ENCODE measurements around the gene NSRP1.
A peak's percentile ranks its signal among the peaks of the same experiment; 100 is the strongest.
"Not testable (repeated sequence)": the region's sequence is repeated elsewhere in the genome, so short reads cannot be mapped to it uniquely, and the experiment has no call there.

NSRP1 gene

DNA sequence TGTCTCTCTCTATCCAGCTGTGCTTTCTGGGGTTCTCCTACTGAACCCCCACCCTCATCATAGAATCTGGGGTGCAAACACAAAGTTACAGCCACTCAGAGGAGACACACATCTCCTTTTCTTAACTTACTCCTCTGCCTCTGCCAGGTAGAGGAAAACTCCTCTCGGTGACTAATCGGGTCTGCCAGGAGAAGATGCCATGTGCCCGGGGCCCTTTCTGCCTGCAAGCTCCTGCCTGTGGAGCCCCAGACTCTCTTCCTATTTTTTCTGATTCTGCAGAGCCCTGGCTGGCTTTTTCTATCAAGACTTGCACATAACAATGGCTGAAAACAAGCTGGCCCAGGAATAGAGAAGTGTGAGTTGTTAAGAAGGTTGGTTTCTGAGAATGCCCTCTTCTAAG is 108.5 kb downstream of the NSRP1 start:
- no peak for DNase-seq

DNA sequence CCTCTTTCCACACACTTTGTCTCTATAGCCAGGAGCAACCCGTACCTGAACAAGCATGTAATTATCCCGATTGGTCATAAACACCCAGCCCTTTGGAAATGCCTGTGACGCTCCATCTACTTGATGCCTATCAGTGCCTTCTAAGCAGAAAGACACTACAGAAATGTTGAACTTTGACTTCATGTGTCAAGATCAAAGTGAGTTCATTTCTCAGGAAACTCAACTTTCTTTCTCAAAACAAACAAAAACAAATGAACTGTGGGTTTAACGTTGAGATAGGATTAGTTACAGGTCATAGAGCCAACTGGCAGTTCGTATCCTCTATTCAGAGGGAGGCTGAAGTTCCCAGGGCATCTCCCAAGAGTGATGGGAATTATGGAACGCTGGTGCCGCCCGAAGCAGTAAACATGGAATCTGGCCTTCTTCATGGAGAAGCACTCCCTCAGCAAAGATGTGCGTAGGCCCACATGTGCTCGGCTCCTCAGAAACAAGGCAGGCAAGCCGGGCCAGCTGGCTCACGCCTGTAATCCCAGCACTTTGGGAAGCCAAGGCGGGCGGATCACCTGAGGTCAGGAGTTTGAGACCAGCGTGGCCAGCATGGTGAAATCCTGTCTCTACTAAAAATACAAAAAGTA is 109.4 kb downstream of the NSRP1 start:
- DNase-seq: no peak

DNA sequence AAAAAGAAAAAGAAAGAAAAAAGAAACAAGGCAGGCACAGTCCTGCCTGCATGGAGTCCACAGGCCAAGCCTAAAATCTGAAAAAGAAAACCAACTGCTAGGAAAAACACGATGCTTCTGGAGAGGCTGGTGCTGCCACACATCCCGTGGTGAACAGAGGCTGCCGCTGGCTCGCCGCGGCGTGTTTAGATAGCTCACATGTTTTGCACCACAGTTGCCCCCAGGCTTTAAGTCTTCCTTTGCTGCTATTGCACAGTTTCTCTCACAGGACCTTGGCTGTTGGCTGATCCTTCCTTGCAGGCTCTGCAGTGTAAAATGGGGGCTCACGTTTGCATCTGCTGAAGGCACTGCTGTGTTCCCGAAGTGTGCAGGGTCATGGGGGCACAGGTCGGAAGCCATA is 110.3 kb downstream of the NSRP1 start:
- DNase-seq: no peak

DNA sequence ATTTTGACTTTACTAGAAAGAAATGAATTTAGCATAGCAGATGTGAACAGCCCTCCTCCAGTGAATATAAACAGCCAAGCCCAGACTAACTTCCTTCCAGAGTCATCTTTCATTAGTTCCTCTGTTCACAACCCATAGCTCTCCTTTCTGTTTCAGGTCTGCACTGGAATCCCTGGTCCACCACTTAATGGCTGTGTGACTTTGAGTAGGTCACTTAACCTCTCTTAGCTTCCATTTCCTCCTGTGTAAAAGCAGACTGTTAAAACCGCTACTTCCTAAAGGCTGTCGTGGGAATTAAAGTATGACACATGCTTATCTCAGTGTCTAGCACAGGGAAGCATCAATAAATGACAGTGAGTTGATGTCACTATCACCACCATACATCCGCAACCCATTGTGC is 111.4 kb downstream of the NSRP1 start:
- DNase-seq: no peak

DNA sequence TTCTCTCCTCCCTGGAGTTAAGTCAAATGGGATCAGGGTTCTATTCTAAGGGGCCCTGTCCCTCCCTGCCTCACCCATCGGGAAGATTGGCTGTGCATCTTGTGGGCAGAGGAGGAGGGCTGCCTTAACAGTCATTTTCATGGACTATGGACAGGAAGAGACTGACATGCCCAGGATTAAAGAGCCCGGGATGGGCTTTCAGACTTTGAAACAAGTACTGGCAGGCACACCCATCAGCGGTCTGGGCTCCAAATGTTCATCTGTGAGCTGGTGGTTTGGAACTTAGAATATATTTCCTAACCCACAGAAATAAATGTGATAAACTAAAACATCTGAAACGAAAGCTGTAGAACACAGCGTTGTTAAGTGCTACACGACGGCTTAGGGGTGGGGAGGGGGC is 112.4 kb downstream of the NSRP1 start:
- no peak for DNase-seq

DNA sequence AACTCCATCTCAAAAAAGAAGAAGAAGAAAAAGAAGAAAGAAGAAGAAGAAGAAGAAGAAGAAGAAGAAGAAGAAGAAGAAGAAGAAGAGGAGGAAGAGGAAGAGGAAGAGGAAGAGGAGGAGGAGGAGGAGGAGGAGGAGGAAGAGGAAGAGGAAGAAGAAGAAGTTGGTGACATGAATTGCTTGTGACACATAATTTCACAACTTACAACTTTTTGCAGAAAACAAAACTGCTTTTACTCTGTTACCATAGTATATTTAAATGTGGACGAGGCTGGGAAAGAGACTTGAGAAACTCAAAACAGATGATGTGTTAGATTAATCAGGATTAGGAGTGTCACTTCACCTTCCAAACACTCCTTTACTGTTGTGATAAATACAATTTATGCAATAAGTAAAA is 113.4 kb downstream of the NSRP1 start:
- not testable (repeated sequence) for DNase-seq

DNA sequence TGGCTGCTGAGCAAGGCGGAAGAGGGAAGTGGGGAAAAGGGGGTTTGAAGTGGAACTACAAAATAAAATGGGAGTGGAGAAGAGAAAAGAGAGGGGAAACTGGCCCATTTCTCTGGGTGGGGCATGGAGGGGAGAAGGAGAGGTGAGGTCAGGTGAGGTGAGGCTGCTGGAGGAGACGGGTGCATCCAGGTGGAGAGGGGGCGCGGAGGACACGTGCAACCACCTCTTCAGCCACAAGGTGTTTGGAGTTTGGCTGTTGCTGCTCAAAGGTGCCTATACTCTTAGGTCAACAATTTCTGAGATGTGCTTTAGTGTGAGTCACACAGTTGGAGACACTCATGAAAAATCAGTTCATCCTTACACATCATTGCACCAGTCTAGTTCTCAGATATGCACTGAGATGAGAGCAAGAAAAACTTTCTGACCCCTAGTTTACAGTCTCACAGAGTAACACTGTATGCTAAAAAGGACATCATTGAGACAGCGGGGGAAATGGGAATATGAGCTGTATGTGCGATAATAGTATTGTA is 114.0 kb downstream of the NSRP1 start:
- DNase-seq: no peak

DNA sequence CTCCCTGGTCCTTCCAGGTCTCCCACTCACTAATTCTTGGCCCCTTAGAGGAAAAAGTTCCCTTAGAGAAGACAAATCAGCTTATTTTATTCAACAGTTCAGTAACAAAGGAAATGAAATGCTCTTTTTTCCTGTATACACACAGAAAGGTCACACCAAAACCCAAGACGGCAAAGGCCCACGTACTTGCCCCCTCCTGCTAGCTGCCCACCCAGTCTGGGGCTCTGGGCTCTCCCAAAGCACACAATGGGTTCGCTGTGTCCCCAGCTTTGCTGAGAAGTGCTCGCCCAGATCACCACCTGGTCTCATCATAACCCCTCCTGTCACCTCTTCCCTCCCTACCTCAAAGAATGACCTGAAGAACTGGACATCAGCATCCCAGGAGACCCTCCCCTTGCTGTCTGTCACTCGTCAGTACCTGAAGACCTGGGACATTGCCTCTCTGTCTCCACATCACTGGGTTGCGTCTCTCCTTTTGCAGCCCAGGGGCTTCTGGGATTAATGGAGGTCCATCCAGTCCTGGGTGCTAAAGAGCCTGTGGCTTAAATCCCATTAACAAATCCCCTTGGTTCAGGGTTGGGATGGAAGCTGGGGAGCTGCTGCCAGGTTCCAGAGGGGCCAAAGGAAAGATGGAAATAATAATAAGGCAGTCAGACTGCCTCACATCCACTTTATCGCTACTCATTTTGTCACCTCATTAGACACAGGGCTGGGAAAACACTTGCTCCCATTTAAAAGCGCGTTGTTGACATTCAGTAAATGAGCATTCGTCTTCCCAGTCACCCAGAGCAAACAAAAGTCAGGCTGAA is 115.6 kb downstream of the NSRP1 start:
- no peak for DNase-seq

DNA sequence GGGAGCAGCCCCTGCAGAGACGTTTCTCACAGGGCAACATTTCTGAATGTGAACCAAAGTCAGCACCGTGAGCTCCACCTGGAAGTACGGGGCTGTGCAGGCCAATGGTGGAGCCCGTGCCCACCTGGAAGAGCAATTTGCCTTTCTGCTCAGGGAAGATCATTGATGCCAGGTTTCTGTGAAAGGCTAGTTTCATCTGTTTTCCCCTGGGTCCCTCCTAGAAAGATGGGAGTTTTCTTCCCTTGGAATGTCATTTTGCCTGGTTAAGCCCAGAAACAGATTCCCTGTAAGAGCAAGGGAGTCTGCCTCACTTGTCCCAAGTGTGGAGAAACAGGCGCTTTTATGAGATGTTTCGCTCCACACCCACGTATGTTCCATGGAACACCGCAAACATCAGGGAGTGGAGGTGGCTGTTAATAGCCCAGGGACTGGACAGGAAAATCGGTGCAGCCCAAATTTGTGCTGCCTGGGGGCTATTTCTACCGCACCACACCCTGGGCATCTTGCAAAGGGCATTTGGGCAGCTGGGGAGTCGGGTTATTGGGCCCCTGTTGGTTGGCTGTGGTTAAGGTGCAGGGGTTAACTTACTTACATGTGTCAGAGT is 116.3 kb downstream of the NSRP1 start:
- no peak for DNase-seq

DNA sequence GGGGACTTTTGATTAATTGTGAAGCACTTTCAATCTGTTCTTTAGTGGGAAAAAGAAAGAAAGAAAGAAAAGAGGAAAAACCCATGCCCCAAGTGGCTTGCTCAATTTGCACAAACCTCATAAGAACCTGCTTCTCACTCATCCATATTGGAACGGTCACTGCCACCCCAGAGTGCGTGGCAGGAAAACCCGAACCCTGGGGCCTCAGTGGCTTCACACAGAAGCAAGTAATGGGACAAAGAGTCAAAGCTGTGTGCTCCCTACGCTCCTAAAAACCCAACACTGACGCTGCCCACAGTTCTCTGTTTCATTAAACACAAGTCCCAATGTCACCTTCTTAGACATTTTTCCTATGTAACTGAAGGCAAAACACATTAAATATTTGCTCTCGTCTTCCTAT is 117.7 kb downstream of the NSRP1 start:
- no peak for DNase-seq

DNA sequence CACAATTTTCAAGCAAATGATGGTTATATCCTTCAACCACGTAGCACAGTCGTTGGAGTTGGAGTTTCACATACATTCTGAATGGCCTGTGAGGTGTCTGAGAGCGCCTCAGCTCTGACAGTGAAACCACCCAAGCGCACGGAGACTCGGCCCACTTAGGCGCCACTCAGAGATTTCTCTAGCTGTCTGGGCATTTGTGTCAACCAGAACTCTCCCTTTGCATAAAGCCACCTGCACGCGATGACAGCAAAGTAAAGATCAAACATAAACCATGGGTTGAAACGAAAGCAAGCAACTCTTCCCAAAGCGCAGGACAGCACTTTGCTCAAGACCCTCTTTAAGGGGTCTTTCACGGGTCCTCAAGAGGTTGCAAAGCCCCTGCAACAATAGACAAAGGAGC is 118.3 kb downstream of the NSRP1 start:
- DNase-seq: peak; percentile 23

DNA sequence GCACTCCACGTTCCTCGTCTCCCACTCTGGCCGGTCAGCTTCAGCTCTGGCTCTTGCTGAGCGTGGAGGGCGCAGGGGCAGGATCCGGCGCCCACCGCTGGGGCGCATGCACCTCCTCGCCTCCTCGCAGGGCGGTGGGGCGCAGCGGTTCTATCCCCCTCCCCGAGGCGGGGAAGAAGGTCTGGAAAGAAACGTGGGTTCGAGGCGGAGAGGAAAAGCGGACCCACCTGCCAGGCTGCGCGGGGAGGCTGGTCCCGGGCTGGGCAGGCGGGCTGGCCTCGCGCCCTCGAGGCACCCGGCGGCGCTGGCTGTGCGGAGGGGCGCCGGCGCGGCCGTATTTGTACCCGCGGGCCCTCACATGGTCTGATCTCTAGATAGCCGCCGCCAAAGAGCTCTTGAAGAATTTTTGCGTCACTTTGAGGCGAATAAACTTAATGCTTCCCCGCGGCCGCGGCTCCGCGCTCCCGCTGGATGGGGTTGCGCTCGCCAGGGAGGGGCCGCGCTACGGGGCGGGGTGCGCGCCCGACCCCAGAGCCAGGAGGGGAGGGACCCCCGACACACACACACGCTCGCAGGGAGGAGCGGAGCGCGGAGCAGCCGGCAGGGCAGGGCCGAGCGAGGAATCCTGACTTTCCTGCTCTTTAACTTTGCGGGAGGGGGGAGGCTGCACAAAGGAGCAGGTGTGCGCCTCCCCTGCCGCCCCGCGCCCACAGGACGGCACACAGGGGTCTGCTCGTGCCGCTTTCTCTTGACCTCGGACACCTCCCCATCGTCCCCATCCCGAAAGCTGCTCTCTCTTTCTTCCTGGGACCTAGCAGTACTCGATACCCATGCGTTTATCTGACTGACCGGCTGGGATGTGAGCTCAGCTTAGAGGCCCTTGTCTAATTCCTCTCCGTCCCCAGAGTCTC is 119.0 kb downstream of the NSRP1 start, which contains the start of gene SLC6A4:
SLC6A4 (minus strand) TSS at position 312 of the 911 bp plus-strand sequence. CDS start 13,739 bp downstream, outside the sequence.
- no peak for DNase-seq
